Measurements from ENCODE around the gene CAMKMT.

DNA sequence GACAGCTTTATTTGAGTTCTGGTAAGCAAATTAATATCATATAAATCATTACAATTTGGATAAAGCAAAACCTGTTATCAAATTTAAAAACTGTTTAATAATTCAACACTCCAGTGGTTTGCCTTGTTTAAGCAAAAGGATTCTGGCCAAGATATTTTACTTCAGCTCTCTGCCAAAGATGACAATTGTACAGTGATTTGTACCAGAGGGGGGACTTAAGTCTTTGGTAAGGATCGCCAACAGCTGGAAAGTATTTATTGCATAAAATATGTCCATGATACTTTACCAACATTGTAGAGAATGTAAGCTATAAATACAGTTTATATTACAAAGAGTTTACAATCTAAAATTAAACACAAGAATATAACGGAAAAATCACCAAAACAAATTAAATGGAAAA is 14.2 kb upstream of the CAMKMT start:
- TF ChIP-seq CTCF (IDR thresholded peaks at IDR 0.05) = no peak
- no peak for TF ChIP-seq POLR2A (IDR thresholded peaks at IDR 0.05)
